Activated B cell treated with CpG ODN at 0.5 μM for 24 hours (primary cell): ENCODE data around the gene CLK2. TPM values are rescaled to one million over a fixed set of nuclear protein-coding genes. Genes with fewer than 3 reads are reported as not detected.

Source experiments
- ATAC-seq: fragments of 200-7000 bp; cut with Tn5 transposase; one replicate; pipeline ENCODE4 v1.10.0; 2021; ENCODE audit warnings: low read depth, mild to moderate bottlenecking, moderate library complexity
- CTCF ChIA-PET: fragments of 350-600 bp; sonication (Branson Sonifier 250); formaldehyde crosslinking; loops from one replicate; lab custom pipeline; 2021; ENCODE audit warnings: antibody characterized with exemption; lab: Charles Lee
- POLR2A ChIA-PET: fragments of 350-600 bp; sonication (Branson Sonifier 250); formaldehyde crosslinking; loops from one replicate; lab custom pipeline; 2021; ENCODE audit warnings: antibody characterized with exemption; lab: Charles Lee
- DNase-seq: peaks from one replicate; pipeline ENCODE4 v3.0.0; 2022
- H3K27ac Mint-ChIP-seq: one replicate; pipeline ENCODE4 v1.8.0; 2020; ENCODE audit warnings: mixed read lengths
- H3K27me3 Mint-ChIP-seq: one replicate; pipeline ENCODE4 v1.8.0; 2021; ENCODE audit warnings: mixed read lengths
- H3K36me3 Mint-ChIP-seq: one replicate; pipeline ENCODE4 v1.8.0; 2021; ENCODE audit warnings: low read depth, mixed read lengths
- H3K4me1 Mint-ChIP-seq: one replicate; pipeline ENCODE4 v1.8.0; 2021; ENCODE audit warnings: mixed read lengths
- H3K4me3 Mint-ChIP-seq: one replicate; pipeline ENCODE4 v1.8.0; 2020; ENCODE audit warnings: mild to moderate bottlenecking, mixed read lengths
- H3K9me3 Mint-ChIP-seq: one replicate; pipeline ENCODE4 v1.8.0; 2020; ENCODE audit warnings: mixed read lengths
- CTCF ChIP-seq: fragments of 200-600 bp; IDR thresholded peaks from one replicate; pipeline ENCODE4 v1.8.0; 2022; ENCODE audit warnings: antibody characterized with exemption, mild to moderate bottlenecking
- intact Hi-C: fragments of 100-400 bp; cut with micrococcal nuclease; formaldehyde crosslinking; loops from one replicate; pipeline ENCODE4 v1.15.1; 2024
- total RNA-seq: library from RNA; stranded (reverse); gene quantifications from 2 replicates; pipeline ENCODE4 v1.2.3, GENCODE V29; 2022

The CLK2 gene
- total RNA-seq, 1 donor from 2014 or later, result 112 TPM

- intact Hi-C loops, result no loop called here
- ChIA-PET POLR2A (interaction anchor here (0.7 kb wide), 1 partner anchor 699 kb away, joined by 13 read pairs; no protein-coding TSS in a partner anchor), CTCF (no interaction called here)
- no peak overlapping the region for H3K4me3 Mint-ChIP-seq
- TF ChIP-seq CTCF, result no peak
- H3K9me3 Mint-ChIP-seq, result no peaks in the 10 kb centered on the region
- no peaks in the 10 kb centered on the region for H3K27me3 Mint-ChIP-seq
- H3K4me1 Mint-ChIP-seq, result peaks cover 28% of the 10 kb centered on the region
- DNase-seq (no peak), ATAC-seq (no peak)
- peak overlapping the region; percentile 65 for H3K27ac Mint-ChIP-seq
- peaks cover 15% of the 10 kb centered on the region for H3K36me3 Mint-ChIP-seq
Observed at GRCh38 chr1:155305881-155306391, 32.6 kb upstream of the CLK2 start.

GRCh38 chr1:155304558-155305063 lies 31.3 kb upstream of the CLK2 start:
- Mint-ChIP-seq H3K4me3 (no peak overlapping the region), H3K27ac (no peak overlapping the region)
- CTCF ChIA-PET, result interaction anchor here (1.3 kb wide), 1 partner anchor 26 kb away, joined by 5 read pairs; no protein-coding TSS in a partner anchor

GRCh38 chr1:155301342-155301841 lies 28.1 kb upstream of the CLK2 start, which contains the start of gene PKLR:
TSS of gene PKLR (minus strand) at chr1:155301438. CDS start at chr1:155301395, 43 bp downstream.
- DNase-seq, result no peak
- H3K4me3 Mint-ChIP-seq, result no peak within 1 kb of the TSS
- no peak within 1 kb of the TSS for H3K27ac Mint-ChIP-seq
- POLR2A ChIA-PET, result interaction anchor here (0.6 kb wide), 1 partner anchor 23 kb away, joined by 3 read pairs; no protein-coding TSS in a partner anchor
- peaks cover 10% of the 10 kb centered on the region for H3K27me3 Mint-ChIP-seq
- CTCF ChIA-PET, result interaction anchor here (0.6 kb wide), 1 partner anchor 20 kb away, joined by 3 read pairs; no protein-coding TSS in a partner anchor
- H3K4me1 Mint-ChIP-seq, result peaks cover 2% of the 10 kb centered on the region
- ATAC-seq, result no peak
- TF ChIP-seq CTCF, result no peak
- no peaks in the 10 kb centered on the region for H3K9me3 Mint-ChIP-seq
- H3K36me3 Mint-ChIP-seq, result no peaks in the 10 kb centered on the region
- intact Hi-C loops, result no loop called here

More at GRCh38 chr1:155304558-155305063, 31.3 kb upstream of the CLK2 start:
- Mint-ChIP-seq H3K27me3 (no peaks in the 10 kb centered on the region), H3K36me3 (peaks cover 7% of the 10 kb centered on the region), H3K4me1 (peaks cover 17% of the 10 kb centered on the region), H3K9me3 (no peaks in the 10 kb centered on the region)
- POLR2A ChIA-PET, result no interaction called here
- TF ChIP-seq CTCF, result no peak
- intact Hi-C loops, result no loop called here
- ATAC-seq, result no peak
- DNase-seq, result no peak

- CTCF ChIA-PET, result interaction anchor here (0.8 kb wide), 1 partner anchor 57 kb away, joined by 3 read pairs; no protein-coding TSS in a partner anchor
Observed at GRCh38 chr1:155300553-155301329, 27.4 kb upstream of the CLK2 start.

More at GRCh38 chr1:155300553-155301329, 27.4 kb upstream of the CLK2 start:
- H3K27ac Mint-ChIP-seq, result no peak overlapping the region
- no peak for TF ChIP-seq CTCF
- peaks cover 15% of the 10 kb centered on the region for H3K27me3 Mint-ChIP-seq
- no peaks in the 10 kb centered on the region for H3K36me3 Mint-ChIP-seq
- ATAC-seq, result no peak
- H3K4me1 Mint-ChIP-seq, result peaks cover 3% of the 10 kb centered on the region
- no peaks in the 10 kb centered on the region for H3K9me3 Mint-ChIP-seq
- POLR2A ChIA-PET, result no interaction called here
- intact Hi-C loops, result no loop called here
- DNase-seq, result no peak
- no peak overlapping the region for H3K4me3 Mint-ChIP-seq
